Islet precursor cell (in vitro differentiated cells): ENCODE data around the gene RNF144B.
"Not testable (repeated sequence)": the region's sequence is repeated elsewhere in the genome, so short reads cannot be mapped to it uniquely, and the experiment has no call there.

Experiments used
- DNase-seq: peaks from one replicate; pipeline ENCODE4 v3.0.0-alpha.2; 2018

The RNF144B gene

GRCh38 chr6:18387061-18387721 lies at the start of gene RNF144B:
TSS of gene RNF144B (plus strand) at chr6:18387350. CDS start at chr6:18399535, 12,185 bp downstream.
- DNase-seq, result peak; percentile 94

- no peak for DNase-seq
Measured at GRCh38 chr6:18339599-18339998, 47.6 kb upstream of the RNF144B start.

GRCh38 chr6:18340781-18341551 lies 46.2 kb upstream of the RNF144B start:
- no peak for DNase-seq

- no peak for DNase-seq
Measured at GRCh38 chr6:18342223-18342622, 44.9 kb upstream of the RNF144B start.

- no peak for DNase-seq
Measured at GRCh38 chr6:18343741-18344140, 43.4 kb upstream of the RNF144B start.

- DNase-seq, result no peak
Measured at GRCh38 chr6:18347021-18347577, 40.1 kb upstream of the RNF144B start.

GRCh38 chr6:18347866-18348265 lies 39.3 kb upstream of the RNF144B start:
- no peak for DNase-seq

GRCh38 chr6:18349386-18349785 lies 37.8 kb upstream of the RNF144B start:
- DNase-seq, result no peak

- DNase-seq, result no peak
Measured at GRCh38 chr6:18350271-18350670, 36.9 kb upstream of the RNF144B start.

- DNase-seq, result no peak
Measured at GRCh38 chr6:18350712-18351111, 36.4 kb upstream of the RNF144B start.

GRCh38 chr6:18352001-18352400 lies 35.1 kb upstream of the RNF144B start:
- DNase-seq, result no peak

GRCh38 chr6:18352842-18353241 lies 34.3 kb upstream of the RNF144B start:
- no peak for DNase-seq

GRCh38 chr6:18353251-18353650 lies 33.9 kb upstream of the RNF144B start:
- no peak for DNase-seq

GRCh38 chr6:18357546-18357945 lies 29.6 kb upstream of the RNF144B start:
- DNase-seq, result not testable (repeated sequence)

GRCh38 chr6:18359237-18359885 lies 27.8 kb upstream of the RNF144B start:
- DNase-seq, result no peak

GRCh38 chr6:18360188-18360587 lies 27.0 kb upstream of the RNF144B start:
- no peak for DNase-seq

- DNase-seq, result no peak
Measured at GRCh38 chr6:18362058-18362561, 25.0 kb upstream of the RNF144B start.

GRCh38 chr6:18363746-18364145 lies 23.4 kb upstream of the RNF144B start:
- no peak for DNase-seq

- DNase-seq, result not testable (repeated sequence)
Measured at GRCh38 chr6:18364561-18364960, 22.6 kb upstream of the RNF144B start.

- no peak for DNase-seq
Measured at GRCh38 chr6:18367371-18367770, 19.8 kb upstream of the RNF144B start.

GRCh38 chr6:18368277-18369105 lies 18.7 kb upstream of the RNF144B start:
- no peak for DNase-seq

- DNase-seq, result no peak
Measured at GRCh38 chr6:18371010-18371409, 16.1 kb upstream of the RNF144B start.
